A549 (cell line): ENCODE data around the gene NOC3L. TPM values are rescaled to one million over a fixed set of nuclear protein-coding genes. Genes with fewer than 3 reads are reported as not detected.

Experiments
- ATAC-seq, 2 experiments: fragments of 200-7000 bp in 1 of 2; fragments of >200 bp in 1 of 2; cut with Nextera tagmentation in 1 of 2; cut with Tn5 transposase in 1 of 2; 3 replicates each; pipeline versions ENCODE4 v1.8.0 to v1.9.1; 2018 to 2020; ENCODE audit warnings: mild to moderate bottlenecking in 1 of 2, moderate library complexity in 1 of 2
- CTCF ChIA-PET: fragments of 300-600 bp; sonication (Branson Sonifier 250); formaldehyde crosslinking; extraction: SDS; loops from one replicate; lab custom pipeline; 2021; ENCODE audit warnings: antibody characterized with exemption, inconsistent platforms; lab: Yijun Ruan, JAX
- POLR2A ChIA-PET: fragments of 350-600 bp; formaldehyde crosslinking; extraction: SDS; loops from one replicate; lab custom pipeline; 2021; ENCODE audit warnings: antibody characterized with exemption, inconsistent platforms; lab: Yijun Ruan, JAX
- DNase-seq, 2 experiments: peaks; one replicate each; pipeline versions ENCODE4 v3.0.0 to v3.0.0-alpha.2; 2011 to 2016; ENCODE audit warnings: low read depth in 1 of 2, low spot score in 1 of 2
- FAIRE-seq: peaks from 2 replicates; lab custom pipeline; 2011; peaks lifted over from hg19 to GRCh38; lab: Jason Lieb, UNC
- H3K27ac ChIP-seq, 2 experiments: fragments of >200 bp; sonication (Bioruptor Twin); formaldehyde crosslinking; 3 replicates each; pipeline ENCODE4 v1.5.1; 2016 to 2017
- H3K4me1 ChIP-seq: fragments of >200 bp; sonication (Bioruptor Twin); formaldehyde crosslinking; 3 replicates; pipeline ENCODE4 v1.6.1; 2016
- H3K4me2 ChIP-seq: fragments of >200 bp; sonication (Bioruptor Twin); formaldehyde crosslinking; 3 replicates; pipeline ENCODE4 v1.6.1; 2016
- H3K4me3 ChIP-seq: fragments of >200 bp; sonication (Bioruptor Twin); formaldehyde crosslinking; 3 replicates; pipeline ENCODE4 v1.5.1; 2016
- H3K9me3 ChIP-seq: fragments of >200 bp; sonication (Bioruptor Twin); formaldehyde crosslinking; 3 replicates; pipeline ENCODE4 v1.6.1; 2016
- CBX2 ChIP-seq: fragments of 200-600 bp; sonication (generic); IDR thresholded peaks from 2 replicates; pipeline ENCODE4 v1.6.1; 2016; ENCODE audit warnings: low read depth, mild to moderate bottlenecking, borderline replicate concordance
- CBX8 ChIP-seq: fragments of 200-600 bp; sonication (generic); IDR thresholded peaks from 2 replicates; pipeline ENCODE4 v1.6.1; 2016
- CHD2 ChIP-seq: fragments of 150-350 bp; IDR thresholded peaks from 2 replicates; pipeline ENCODE4 v1.6.1; 2014; ENCODE audit warnings: low read length; ENCODE audit not compliant: partially characterized antibody
- EHMT2 ChIP-seq: fragments of 200-600 bp; sonication (generic); IDR thresholded peaks from 2 replicates; pipeline ENCODE4 v1.6.1; 2016; ENCODE audit warnings: antibody characterized with exemption, low read depth, mild to moderate bottlenecking, moderate library complexity
- EP300 ChIP-seq, 2 experiments: fragments of >200 bp; sonication (Bioruptor Twin); formaldehyde crosslinking; IDR thresholded peaks; 2 replicates in 1 of 2; 3 replicates in 1 of 2; pipeline ENCODE4 v1.6.1; 2016 to 2017
- ESRRA ChIP-seq: fragments of 150-350 bp; IDR thresholded peaks from 2 replicates; pipeline ENCODE4 v1.6.1; 2014; ENCODE audit warnings: mild to moderate bottlenecking, low read length, borderline replicate concordance
- FOSB ChIP-seq: fragments of 250-450 bp; sonication (Bioruptor Pico); IDR thresholded peaks from 2 replicates; pipeline ENCODE4 v1.5.0; 2020; ENCODE audit warnings: mild to moderate bottlenecking, moderate library complexity
- FOSL2 ChIP-seq, 2 experiments: fragments of 450-650 bp in 1 of 2; fragments of >200 bp in 1 of 2; sonication (Bioruptor Twin) in 1 of 2; formaldehyde crosslinking; IDR thresholded peaks; 2 replicates each; pipeline versions ENCODE4 v1.5.0 to v1.6.1; 2016 to 2020; ENCODE audit warnings: mild to moderate bottlenecking in 1 of 2, moderate library complexity in 1 of 2
- GATA3 ChIP-seq: IDR thresholded peaks from 2 replicates; pipeline ENCODE4 v1.6.1; 2012; ENCODE audit warnings: borderline replicate concordance
- HDAC2 ChIP-seq: fragments of 200-600 bp; sonication (generic); IDR thresholded peaks from 2 replicates; pipeline ENCODE4 v1.6.1; 2016
- JUNB ChIP-seq: fragments of >200 bp; sonication (Bioruptor Twin); formaldehyde crosslinking; IDR thresholded peaks from 2 replicates; pipeline ENCODE4 v1.6.1; 2016
- KDM1A ChIP-seq: fragments of 200-600 bp; sonication (generic); IDR thresholded peaks from 2 replicates; pipeline ENCODE4 v1.6.1; 2016; ENCODE audit warnings: low read depth, mild to moderate bottlenecking
- KDM5A ChIP-seq: fragments of 200-600 bp; sonication (generic); IDR thresholded peaks from 2 replicates; pipeline ENCODE4 v1.6.1; 2016; ENCODE audit warnings: antibody characterized with exemption, mild to moderate bottlenecking
- MYC ChIP-seq: IDR thresholded peaks from 2 replicates; pipeline ENCODE4 v1.6.1; 2012; ENCODE audit warnings: mild to moderate bottlenecking, inconsistent platforms, low read length, improper control_type of control experiment, borderline replicate concordance
- NFE2L2 ChIP-seq: fragments of 150-350 bp; conservative IDR thresholded peaks from 2 replicates; pipeline ENCODE4 v1.6.1; 2014; ENCODE audit warnings: low read length
- NR3C1 ChIP-seq: fragments of >200 bp; sonication (Bioruptor Twin); formaldehyde crosslinking; IDR thresholded peaks from 3 replicates; pipeline ENCODE4 v1.6.1; 2017
- PHF8 ChIP-seq: fragments of 200-600 bp; sonication (generic); IDR thresholded peaks from 2 replicates; pipeline ENCODE4 v1.6.1; 2016; ENCODE audit warnings: low read depth, mild to moderate bottlenecking, antibody characterized with exemption, moderate library complexity, borderline replicate concordance
- POLR2A ChIP-seq: IDR thresholded peaks from 2 replicates; pipeline ENCODE4 v1.6.1; 2012; ENCODE audit warnings: mild to moderate bottlenecking, low read length
- RCOR1 ChIP-seq: fragments of 150-350 bp; IDR thresholded peaks from 2 replicates; pipeline ENCODE4 v1.6.1; 2014; ENCODE audit warnings: antibody characterized with exemption, low read length, low read depth
- RNF2 ChIP-seq: fragments of 200-600 bp; sonication (generic); IDR thresholded peaks from 2 replicates; pipeline ENCODE4 v1.6.1; 2016; ENCODE audit warnings: low read depth, mild to moderate bottlenecking, antibody characterized with exemption, moderate library complexity, borderline replicate concordance
- SMC3 ChIP-seq: fragments of >200 bp; sonication (Bioruptor Twin); formaldehyde crosslinking; IDR thresholded peaks from 3 replicates; pipeline ENCODE4 v1.6.1; 2018; ENCODE audit warnings: inconsistent platforms
- SREBF2 ChIP-seq: fragments of 450-650 bp; IDR thresholded peaks from 2 replicates; pipeline ENCODE4 v1.6.1; 2014; ENCODE audit warnings: mild to moderate bottlenecking, moderate library complexity
- TFCP2L1 ChIP-seq: fragments of 250-450 bp; sonication (Bioruptor Pico); IDR thresholded peaks from 2 replicates; pipeline ENCODE4 v1.5.0; 2021; ENCODE audit warnings: mild to moderate bottlenecking
- ZC3H11A ChIP-seq: fragments of 450-650 bp; IDR thresholded peaks from 2 replicates; pipeline ENCODE4 v1.6.1; 2014; ENCODE audit warnings: antibody characterized with exemption, mild to moderate bottlenecking
- ZFP36 ChIP-seq: fragments of 450-650 bp; IDR thresholded peaks from 2 replicates; pipeline ENCODE4 v1.6.1; 2014; ENCODE audit warnings: borderline replicate concordance; ENCODE audit not compliant: partially characterized antibody
- ZSCAN20 ChIP-seq: fragments of 250-450 bp; sonication (Bioruptor Pico); IDR thresholded peaks from 2 replicates; pipeline ENCODE4 v1.8.0; 2022; ENCODE audit warnings: mild to moderate bottlenecking, moderate library complexity
- WGBS: methylation state at CpG from one replicate; pipeline ENCODE4 v1.1.6; 2017; ENCODE audit errors: missing lambda C conversion rate; 5-methylcytosine and 5-hydroxymethylcytosine counted together
- polyA plus RNA-seq, 4 experiments: library from polyadenylated mRNA; depleted of rRNA in 3 of 4; stranded (reverse); fragments of >200 nt; fragmentation: RNase III in 1 of 4; extraction: RNeasy Plus Mini Kit Qiagen cat#74134 plus additional on column Dnase treatment in 1 of 4; gene quantifications; 2 replicates in 3 of 4; 3 replicates in 1 of 4; pipeline ENCODE4 v1.2.3, GENCODE V29; 2011 to 2017
- TF ChIP-seq, protein P1 (sequence below): IDR thresholded peaks from 2 replicates; pipeline ENCODE4 v1.6.1; 2012; ENCODE audit warnings: low read depth, borderline replicate concordance
- TF ChIP-seq, protein P2 (sequence below): fragments of >200 bp; sonication (Bioruptor Twin); formaldehyde crosslinking; IDR thresholded peaks from 3 replicates; pipeline ENCODE4 v1.5.1; 2016
- TF ChIP-seq, protein P3 (sequence below): fragments of 250-450 bp; sonication (Bioruptor Pico); IDR thresholded peaks from 2 replicates; pipeline ENCODE4 v1.5.0; 2021; ENCODE audit warnings: mild to moderate bottlenecking, moderate library complexity, borderline replicate concordance

The NOC3L gene
- polyA plus RNA-seq, 2 of the 4 experiments (the other 2 are of a cell fraction) = 23.1 to 41.9 TPM

DNA sequence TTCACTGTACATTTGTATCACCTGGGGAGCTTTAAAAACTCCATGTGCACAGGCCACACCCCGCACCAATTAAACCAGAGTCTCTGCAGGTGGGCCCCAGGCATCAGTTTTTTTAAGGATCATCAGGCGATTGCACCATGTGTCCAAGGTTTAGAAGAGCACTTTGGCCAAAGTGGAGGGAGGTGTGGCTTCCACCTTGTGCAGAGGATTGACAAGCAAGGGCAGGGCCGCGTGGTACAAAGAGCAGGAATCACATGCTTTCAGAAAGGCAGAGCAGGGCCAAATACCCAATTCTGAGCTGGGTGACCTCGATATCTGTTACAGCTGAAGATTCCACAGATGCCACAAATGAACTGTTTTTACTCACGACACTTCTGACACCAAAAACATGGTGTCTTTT is 52.4 kb downstream of the NOC3L start:
- DNase-seq = no peak
- H3K4me3 ChIP-seq = no peak overlapping the region
- TF ChIP-seq ZC3H11A (no peak), CBX8 (no peak), POLR2A (no peak), KDM5A (no peak), PHF8 (no peak), RCOR1 (no peak)
- TF ChIP-seq, all 56 proteins: peak for 0
- H3K4me1 ChIP-seq = no peaks in the 10 kb centered on the region
- H3K27ac ChIP-seq = no peak overlapping the region
- no peak for FAIRE-seq
- 95% methylated on average over 6 of the region's 6 CpGs for WGBS
- H3K9me3 ChIP-seq = no peaks in the 10 kb centered on the region
- CTCF ChIA-PET = interaction anchor here (1.0 to 8.5 kb wide), 4 partner anchors 10 to 394 kb away, joined by 3 to 68 read pairs (median 7); no protein-coding TSS in a partner anchor
- POLR2A ChIA-PET = no interaction called here
- no peak overlapping the region for H3K4me2 ChIP-seq
- ATAC-seq = no peak

DNA sequence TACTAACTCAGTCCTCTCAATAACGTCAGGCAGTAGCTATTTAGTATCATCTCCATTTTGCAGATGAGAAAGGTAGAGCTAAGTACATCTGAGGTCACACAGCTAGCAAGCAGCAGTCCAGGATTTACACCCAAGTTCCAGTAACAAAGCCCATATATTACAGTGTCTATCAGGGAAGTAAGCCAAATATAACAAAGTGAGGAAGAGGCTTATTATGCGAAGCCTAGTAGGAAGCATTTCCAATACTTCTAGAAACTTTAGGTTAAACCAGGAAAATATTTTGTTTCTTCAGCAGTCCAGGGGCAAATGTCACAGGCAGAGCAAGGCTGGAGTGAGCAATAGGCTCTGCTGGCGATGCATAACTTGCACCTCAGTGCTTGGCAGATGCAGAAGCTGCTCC is 53.9 kb downstream of the NOC3L start:
- WGBS = 93% methylated on average over 3 of the region's 3 CpGs
- no peak overlapping the region for H3K4me2 ChIP-seq
- H3K4me3 ChIP-seq = no peak overlapping the region
- no peak overlapping the region for H3K27ac ChIP-seq
- H3K9me3 ChIP-seq = no peaks in the 10 kb centered on the region
- FAIRE-seq = no peak
- TF ChIP-seq GATA3 = no peak
- TF ChIP-seq CHD2 = no peak
- TF ChIP-seq ESRRA = no peak
- no peak for TF ChIP-seq MYC
- TF ChIP-seq NFE2L2 = no peak
- TF ChIP-seq ZSCAN20 (CRISPR knock-in tag) = no peak
- no peak for TF ChIP-seq FOSL2 (IDR thresholded peaks at IDR 0.05)
- TF ChIP-seq FOSL2 (CRISPR knock-in tag; IDR thresholded peaks at IDR 0.05) = no peak
- TF ChIP-seq, protein P1, sequence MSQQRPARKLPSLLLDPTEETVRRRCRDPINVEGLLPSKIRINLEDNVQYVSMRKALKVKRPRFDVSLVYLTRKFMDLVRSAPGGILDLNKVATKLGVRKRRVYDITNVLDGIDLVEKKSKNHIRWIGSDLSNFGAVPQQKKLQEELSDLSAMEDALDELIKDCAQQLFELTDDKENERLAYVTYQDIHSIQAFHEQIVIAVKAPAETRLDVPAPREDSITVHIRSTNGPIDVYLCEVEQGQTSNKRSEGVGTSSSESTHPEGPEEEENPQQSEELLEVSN = no peak
- no peak for TF ChIP-seq JUNB
- TF ChIP-seq NR3C1 = no peak
- no peak for TF ChIP-seq CBX2
- TF ChIP-seq PHF8 = no peak
- no peak for TF ChIP-seq RNF2
- no peak for TF ChIP-seq SREBF2
- TF ChIP-seq SMC3 = no peak
- TF ChIP-seq, protein P2, sequence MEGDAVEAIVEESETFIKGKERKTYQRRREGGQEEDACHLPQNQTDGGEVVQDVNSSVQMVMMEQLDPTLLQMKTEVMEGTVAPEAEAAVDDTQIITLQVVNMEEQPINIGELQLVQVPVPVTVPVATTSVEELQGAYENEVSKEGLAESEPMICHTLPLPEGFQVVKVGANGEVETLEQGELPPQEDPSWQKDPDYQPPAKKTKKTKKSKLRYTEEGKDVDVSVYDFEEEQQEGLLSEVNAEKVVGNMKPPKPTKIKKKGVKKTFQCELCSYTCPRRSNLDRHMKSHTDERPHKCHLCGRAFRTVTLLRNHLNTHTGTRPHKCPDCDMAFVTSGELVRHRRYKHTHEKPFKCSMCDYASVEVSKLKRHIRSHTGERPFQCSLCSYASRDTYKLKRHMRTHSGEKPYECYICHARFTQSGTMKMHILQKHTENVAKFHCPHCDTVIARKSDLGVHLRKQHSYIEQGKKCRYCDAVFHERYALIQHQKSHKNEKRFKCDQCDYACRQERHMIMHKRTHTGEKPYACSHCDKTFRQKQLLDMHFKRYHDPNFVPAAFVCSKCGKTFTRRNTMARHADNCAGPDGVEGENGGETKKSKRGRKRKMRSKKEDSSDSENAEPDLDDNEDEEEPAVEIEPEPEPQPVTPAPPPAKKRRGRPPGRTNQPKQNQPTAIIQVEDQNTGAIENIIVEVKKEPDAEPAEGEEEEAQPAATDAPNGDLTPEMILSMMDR = no peak
- no peak for TF ChIP-seq TFCP2L1 (CRISPR knock-in tag)
- no peak for TF ChIP-seq KDM1A
- no peak for DNase-seq
- no peaks in the 10 kb centered on the region for H3K4me1 ChIP-seq
- ATAC-seq = no peak
- POLR2A ChIA-PET = no interaction called here
- CTCF ChIA-PET = interaction anchor here (1.3 to 8.5 kb wide), 3 partner anchors 9 to 233 kb away, joined by 4 to 68 read pairs (median 5); no protein-coding TSS in a partner anchor

DNA sequence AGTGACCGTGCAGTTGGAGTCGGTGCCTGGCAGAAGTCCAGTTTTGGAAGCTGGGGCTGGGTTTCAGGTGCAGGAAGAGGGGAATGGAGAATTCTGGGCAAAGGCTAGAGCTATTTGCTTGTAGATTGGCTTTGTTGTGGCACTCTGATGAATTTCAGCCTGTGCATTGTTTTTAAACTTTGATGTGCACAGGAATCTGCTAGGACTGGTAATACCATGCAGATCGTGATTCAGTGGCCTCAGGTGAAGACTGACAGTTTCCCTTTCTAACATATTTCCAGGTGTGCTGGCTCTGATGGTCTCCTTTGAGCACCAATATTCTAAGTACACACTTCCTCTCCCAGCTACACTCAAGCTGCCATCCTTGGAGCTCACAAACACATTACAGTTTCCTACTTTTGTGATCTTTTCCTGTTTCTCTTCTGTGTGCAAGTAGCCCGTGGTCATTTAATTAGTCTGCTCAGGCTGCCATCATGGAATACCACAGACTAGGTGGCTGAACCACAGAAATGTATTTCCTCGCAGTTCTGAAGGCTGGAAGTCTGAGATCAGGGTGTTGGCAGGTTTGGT is 55.6 kb downstream of the NOC3L start:
- Histone ChIP-seq H3K9me3 (no peaks in the 10 kb centered on the region), H3K4me2 (no peak overlapping the region), H3K4me1 (no peaks in the 10 kb centered on the region), H3K4me3 (no peak overlapping the region), H3K27ac (no peak overlapping the region)
- DNase-seq (no peak), FAIRE-seq (no peak), ATAC-seq (no peak)
- 88% methylated on average over 5 of the region's 5 CpGs for WGBS
- CTCF ChIA-PET = interaction anchor here (1.5 to 8.5 kb wide), 2 partner anchors 13 to 231 kb away, joined by 4 to 68 read pairs; no protein-coding TSS in a partner anchor
- TF ChIP-seq NFE2L2 = no peak
- no peak for TF ChIP-seq EHMT2
- no peak for TF ChIP-seq FOSB
- TF ChIP-seq HDAC2 = no peak
- TF ChIP-seq ZFP36 = no peak
- TF ChIP-seq KDM5A = no peak
- TF ChIP-seq, protein P3, sequence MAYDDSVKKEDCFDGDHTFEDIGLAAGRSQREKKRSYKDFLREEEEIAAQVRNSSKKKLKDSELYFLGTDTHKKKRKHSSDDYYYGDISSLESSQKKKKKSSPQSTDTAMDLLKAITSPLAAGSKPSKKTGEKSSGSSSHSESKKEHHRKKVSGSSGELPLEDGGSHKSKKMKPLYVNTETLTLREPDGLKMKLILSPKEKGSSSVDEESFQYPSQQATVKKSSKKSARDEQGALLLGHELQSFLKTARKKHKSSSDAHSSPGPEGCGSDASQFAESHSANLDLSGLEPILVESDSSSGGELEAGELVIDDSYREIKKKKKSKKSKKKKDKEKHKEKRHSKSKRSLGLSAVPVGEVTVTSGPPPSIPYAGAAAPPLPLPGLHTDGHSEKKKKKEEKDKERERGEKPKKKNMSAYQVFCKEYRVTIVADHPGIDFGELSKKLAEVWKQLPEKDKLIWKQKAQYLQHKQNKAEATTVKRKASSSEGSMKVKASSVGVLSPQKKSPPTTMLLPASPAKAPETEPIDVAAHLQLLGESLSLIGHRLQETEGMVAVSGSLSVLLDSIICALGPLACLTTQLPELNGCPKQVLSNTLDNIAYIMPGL = no peak
- no peak for TF ChIP-seq SREBF2
- no peak for TF ChIP-seq SMC3
- TF ChIP-seq RCOR1 = no peak
- TF ChIP-seq, protein P1 = no peak
- TF ChIP-seq EP300 (IDR thresholded peaks at IDR 0.05) = no peak
- POLR2A ChIA-PET = no interaction called here
